Mammary epithelial cell (primary cell): ENCODE data around the gene SHQ1.

Source experiments
- CTCF ChIP-seq, 2 donors: IDR thresholded peaks in 1 of 2; conservative IDR thresholded peaks in 1 of 2; 2 replicates each; pipeline ENCODE4 v1.5.1; 2011 to 2012; ENCODE audit warnings: inconsistent platforms in 2 of 2, low read length in 2 of 2, mild to moderate bottlenecking in 2 of 2, control low read depth in 1 of 2, low read depth in 1 of 2; ENCODE audit not compliant: insufficient read depth in 1 of 2; ENCODE audit errors: extremely low read depth in 1 of 2
- EZH2 ChIP-seq: IDR thresholded peaks from 2 replicates; pipeline ENCODE4 v1.6.1; 2012; ENCODE audit warnings: low read length, inconsistent platforms, borderline replicate concordance

GRCh38 chr3:72719137-72719536 is 129.1 kb downstream of the SHQ1 start:
- TF ChIP-seq CTCF (conservative IDR thresholded peaks at IDR 0.05 in 1 of 2, IDR thresholded peaks at IDR 0.05 in 1 of 2; ENCODE audit: extremely low read depth in 1 of 2, insufficient read depth in 1 of 2, low read depth in 1 of 2, low read length in 2 of 2) (no peak), EZH2 (no peak)
